GM23248 (cell line): Measurements from ENCODE around the gene CSNK1G2. TPM values are rescaled to one million over a fixed set of nuclear protein-coding genes. Genes with fewer than 3 reads are reported as not detected.
A peak's percentile ranks its signal among the peaks of the same experiment; 100 is the strongest.

Experiments
- DNase-seq: peaks from one replicate; pipeline ENCODE4 v3.0.0-alpha.2; 2015
- H2AFZ ChIP-seq: fragments of 200-600 bp; sonication (generic); 2 replicates; pipeline ENCODE4 v1.6.1; 2016; ENCODE audit warnings: antibody characterized with exemption
- H3F3A ChIP-seq: fragments of 200-600 bp; sonication (generic); 2 replicates; pipeline ENCODE4 v1.6.1; 2016; ENCODE audit warnings: mild to moderate bottlenecking, antibody characterized with exemption, mixed run types; ENCODE audit not compliant: insufficient read depth
- H3K27ac ChIP-seq: fragments of 200-600 bp; sonication (generic); 2 replicates; pipeline ENCODE4 v1.5.1; 2016; ENCODE audit warnings: mild to moderate bottlenecking
- H3K27me3 ChIP-seq: fragments of 200-600 bp; sonication (generic); replicated peaks from 2 replicates; pipeline ENCODE4 v1.6.1; 2016; ENCODE audit warnings: mild to moderate bottlenecking; ENCODE audit not compliant: insufficient read depth
- H3K36me3 ChIP-seq: fragments of 200-600 bp; sonication (generic); 2 replicates; pipeline ENCODE4 v1.6.1; 2016; ENCODE audit warnings: low read depth, mild to moderate bottlenecking
- H3K4me1 ChIP-seq: fragments of 200-600 bp; sonication (generic); 2 replicates; pipeline ENCODE4 v1.6.1; 2016; ENCODE audit warnings: mild to moderate bottlenecking; ENCODE audit not compliant: insufficient read depth
- H3K4me2 ChIP-seq: fragments of 200-600 bp; sonication (generic); one replicate; pipeline ENCODE4 v1.6.1; 2016; ENCODE audit warnings: mild to moderate bottlenecking; ENCODE audit not compliant: unreplicated experiment
- H3K4me3 ChIP-seq: fragments of 200-600 bp; sonication (generic); 2 replicates; pipeline ENCODE4 v1.5.1; 2016; ENCODE audit warnings: mild to moderate bottlenecking
- H3K79me2 ChIP-seq: fragments of 200-600 bp; sonication (generic); 2 replicates; pipeline ENCODE4 v1.6.1; 2016; ENCODE audit warnings: mild to moderate bottlenecking; ENCODE audit not compliant: insufficient read depth
- H3K9ac ChIP-seq: fragments of 200-600 bp; sonication (generic); 2 replicates; pipeline ENCODE4 v1.6.1; 2016; ENCODE audit warnings: mild to moderate bottlenecking
- H3K9me2 ChIP-seq: fragments of 200-600 bp; sonication (generic); 2 replicates; pipeline ENCODE4 v1.6.1; 2016; ENCODE audit warnings: mixed run types, mild to moderate bottlenecking, moderate library complexity; ENCODE audit not compliant: insufficient read depth
- H3K9me3 ChIP-seq: fragments of 200-600 bp; sonication (generic); one replicate; pipeline ENCODE4 v1.6.1; 2017; ENCODE audit warnings: low read depth
- H4K20me1 ChIP-seq: fragments of 200-600 bp; sonication (generic); 2 replicates; pipeline ENCODE4 v1.6.0; 2016; ENCODE audit not compliant: insufficient read depth
- EZH2 ChIP-seq: fragments of 200-600 bp; sonication (generic); IDR thresholded peaks from 2 replicates; pipeline ENCODE4 v1.6.1; 2018; ENCODE audit warnings: antibody characterized with exemption, mild to moderate bottlenecking; ENCODE audit not compliant: insufficient read depth, poor library complexity, severe bottlenecking
- EZH2phosphoT487 ChIP-seq: fragments of 200-600 bp; sonication (generic); IDR thresholded peaks from 2 replicates; pipeline ENCODE4 v1.6.1; 2018; ENCODE audit warnings: antibody characterized with exemption, moderate library complexity, mild to moderate bottlenecking, low read depth; ENCODE audit not compliant: insufficient read depth
- WGBS, 2 experiments: methylation state at CpG; one replicate each; pipeline ENCODE4 v1.1.6; 2015 to 2017; ENCODE audit warnings: low lambda C conversion rate in 2 of 2, low coverage in 1 of 2; ENCODE audit errors: missing lambda C conversion rate in 2 of 2; 5-methylcytosine and 5-hydroxymethylcytosine counted together
- in situ Hi-C: fragments of 300-500 bp; cut with MboI; formaldehyde crosslinking; loops from 2 replicates; pipeline ENCODE4 v1.15.0; 2020
- polyA plus RNA-seq: library from polyadenylated mRNA; unstranded; fragments of >200 nt; fragmentation: Nextera tagmentation; extraction: Ambion mirVana; gene quantifications from 2 replicates; pipeline ENCODE4 v1.2.1, GENCODE V29; 2016
- total RNA-seq: library from RNA; depleted of rRNA; stranded (reverse); fragments of >200 nt; shearing (Covaris generic); gene quantifications from 2 replicates; pipeline ENCODE4 v1.2.3, GENCODE V29; 2014

CSNK1G2 gene
- total and polyA plus RNA-seq, 2 experiments from 2014 or later, result 9.5 to 76.6 TPM

DNA sequence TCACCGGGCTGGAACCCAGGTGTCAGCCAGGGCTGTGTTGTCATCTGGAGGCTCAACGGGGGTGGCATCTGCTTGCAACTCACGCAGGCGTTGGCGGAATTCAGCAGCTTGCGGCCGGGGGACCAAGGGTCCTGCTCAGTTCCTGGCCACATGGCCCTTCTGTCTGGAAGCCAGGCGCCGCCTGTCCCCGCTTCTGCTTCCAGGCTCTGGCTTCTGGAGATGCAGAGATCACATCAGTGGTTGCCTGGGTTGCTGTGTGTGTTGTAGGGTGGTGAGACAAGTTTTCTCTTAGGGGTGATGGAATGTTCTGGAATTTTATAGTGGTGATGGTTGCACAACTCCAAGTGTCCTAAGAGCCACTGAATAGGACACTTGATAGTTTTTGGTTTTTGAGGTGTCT lies 30.8 kb upstream of the CSNK1G2 start:
- 47 to 53% methylated on average over 10 of the region's 10 CpGs for WGBS, 2 experiments
- peaks cover 84% of the 10 kb centered on the region for H3K79me2 ChIP-seq
- H3K9me2 ChIP-seq, result no peaks in the 10 kb centered on the region
- peaks cover 6% of the 10 kb centered on the region; the same call in 1 of the 2 replicates for H3K4me1 ChIP-seq
- TF ChIP-seq EZH2phosphoT487 (no peak), EZH2 (no peak)
- no peaks in the 10 kb centered on the region for H3K27me3 ChIP-seq
- H3K4me2 ChIP-seq, result no peak overlapping the region
- H4K20me1 ChIP-seq, result no peaks in the 10 kb centered on the region
- in situ Hi-C loops, result no loop called here
- H3K9me3 ChIP-seq, result no peaks in the 10 kb centered on the region
- H3K9ac ChIP-seq, result peak overlapping the region; percentile 33; the same call in 1 of the 2 replicates
- no peaks in the 10 kb centered on the region for H3K36me3 ChIP-seq
- no peak overlapping the region for H3K4me3 ChIP-seq
- H3F3A ChIP-seq, result no peaks in the 10 kb centered on the region
- H3K27ac ChIP-seq, result peak overlapping the region; percentile 54
- H2AFZ ChIP-seq, result no peak overlapping the region
- DNase-seq, result peak; percentile 68

DNA sequence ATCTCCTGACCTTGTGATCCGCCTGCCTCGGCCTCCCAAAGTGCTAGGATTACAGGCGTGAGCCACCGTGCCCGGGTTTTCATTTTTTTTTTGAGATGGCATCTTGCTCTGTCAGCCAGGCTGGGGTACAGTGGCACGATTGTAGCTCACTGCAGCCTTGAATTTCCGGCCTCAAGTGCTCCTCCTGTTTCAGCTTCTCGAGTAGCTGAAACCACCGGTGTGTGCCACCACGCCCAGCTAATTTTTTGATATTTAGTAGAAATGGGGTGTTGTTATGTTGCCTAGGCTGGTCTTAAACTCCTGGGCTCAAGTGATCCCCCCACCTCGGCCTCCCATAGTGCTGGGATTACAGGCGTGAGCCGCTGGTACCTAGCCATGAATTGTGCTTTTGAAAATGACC lies 29.9 kb upstream of the CSNK1G2 start:
- no peaks in the 10 kb centered on the region for H4K20me1 ChIP-seq
- no peaks in the 10 kb centered on the region for H3K27me3 ChIP-seq
- H3K79me2 ChIP-seq, result peaks cover 81% of the 10 kb centered on the region
- no peak overlapping the region for H3K4me2 ChIP-seq
- H3F3A ChIP-seq, result no peaks in the 10 kb centered on the region
- H3K9me3 ChIP-seq, result no peaks in the 10 kb centered on the region
- no peak for TF ChIP-seq EZH2
- no peak for TF ChIP-seq EZH2phosphoT487
- H3K4me1 ChIP-seq, result peaks cover 6% of the 10 kb centered on the region; the same call in 1 of the 2 replicates
- H3K4me3 ChIP-seq, result no peak overlapping the region
- WGBS, 2 experiments, result 90% methylated on average over 13 of the region's 13 CpGs
- H3K27ac ChIP-seq, result no peak overlapping the region
- H2AFZ ChIP-seq, result no peak overlapping the region
- DNase-seq, result no peak
- H3K9me2 ChIP-seq, result no peaks in the 10 kb centered on the region
- in situ Hi-C loops, result no loop called here
- H3K36me3 ChIP-seq, result no peaks in the 10 kb centered on the region
- no peak overlapping the region for H3K9ac ChIP-seq

- H3K9ac ChIP-seq, result no peak overlapping the region
- DNase-seq, result no peak
- no peaks in the 10 kb centered on the region for H3K27me3 ChIP-seq
- WGBS, 2 experiments, result 87 to 88% methylated on average over 31 to 35 of the region's 37 CpGs
- no peaks in the 10 kb centered on the region for H3K9me3 ChIP-seq
- no peaks in the 10 kb centered on the region for H3F3A ChIP-seq
- in situ Hi-C loops, result no loop called here
- no peaks in the 10 kb centered on the region for H3K36me3 ChIP-seq
- TF ChIP-seq EZH2 (no peak), EZH2phosphoT487 (no peak)
- H3K27ac ChIP-seq, result no peak overlapping the region
- peaks cover 72% of the 10 kb centered on the region for H3K79me2 ChIP-seq
- no peaks in the 10 kb centered on the region for H4K20me1 ChIP-seq
- H3K4me1 ChIP-seq, result peaks cover 6% of the 10 kb centered on the region; the same call in 1 of the 2 replicates
- no peak overlapping the region for H3K4me3 ChIP-seq
- no peaks in the 10 kb centered on the region for H3K9me2 ChIP-seq
- no peak overlapping the region for H2AFZ ChIP-seq
- no peak overlapping the region for H3K4me2 ChIP-seq
Observed at GRCh38 chr19:1911995-1912394, 29.0 kb upstream of the CSNK1G2 start.

GRCh38 chr19:1912760-1913505 lies 28.0 kb upstream of the CSNK1G2 start:
- in situ Hi-C loops, result no loop called here
- DNase-seq, result no peak
- Histone ChIP-seq H4K20me1 (no peaks in the 10 kb centered on the region), H3K36me3 (no peaks in the 10 kb centered on the region), H3F3A (no peaks in the 10 kb centered on the region), H3K4me3 (no peak overlapping the region), H3K9me3 (no peaks in the 10 kb centered on the region), H3K4me2 (no peak overlapping the region), H3K9ac (no peak overlapping the region), H3K27me3 (no peaks in the 10 kb centered on the region), H3K4me1 (peaks cover 6% of the 10 kb centered on the region; the same call in 1 of the 2 replicates), H3K9me2 (no peaks in the 10 kb centered on the region), H3K27ac (no peak overlapping the region), H2AFZ (no peak overlapping the region), H3K79me2 (peaks cover 63% of the 10 kb centered on the region)
- 96 to 98% methylated on average over 55 to 77 of the region's 77 CpGs for WGBS, 2 experiments
- TF ChIP-seq EZH2, result no peak
- TF ChIP-seq EZH2phosphoT487, result no peak
